ENCODE measurements around the gene LRFN4. TPM values are rescaled to one million over a fixed set of nuclear protein-coding genes. Genes with fewer than 3 reads are reported as not detected.

LRFN4 gene
- total and polyA plus RNA-seq, 2 of the 8 experiments (the other 6 are each of a cell fraction or from before 2014, with no cell fraction given): 49.8 to 64.3 TPM

- no peak for TF ChIP-seq BCL11A (IDR thresholded peaks at IDR 0.05; ENCODE audit: low read depth in 2 of 2, low read length in 2 of 2)
- no peak for TF ChIP-seq SUZ12 (IDR thresholded peaks at IDR 0.05; ENCODE audit: low read length)
- TF ChIP-seq POLR2AphosphoS5 (IDR thresholded peaks at IDR 0.05; ENCODE audit: low read depth, low read length): no peak
- TF ChIP-seq CEBPB (IDR thresholded peaks at IDR 0.05; ENCODE audit: low read depth, low read length): no peak
Measured at GRCh38 chr11:66879583-66879982, 22.7 kb downstream of the LRFN4 start (continued).

All from H1 (cell line).